Fibroblast of lung (primary cell): ENCODE results near the gene DUSP8. TPM values are rescaled to one million over a fixed set of nuclear protein-coding genes. Genes with fewer than 3 reads are reported as not detected.
"Not testable (repeated sequence)": the region's sequence is repeated elsewhere in the genome, so short reads cannot be mapped to it uniquely, and the experiment has no call there.

Source experiments
- DNase-seq, 2 donors: peaks; one replicate each; pipeline versions ENCODE4 v3.0.0 to v3.0.0-alpha.2; 2010; ENCODE audit warnings: low read depth in 2 of 2
- H2AFZ ChIP-seq: 2 replicates; pipeline ENCODE4 v1.5.1; 2012; ENCODE audit warnings: low read length, control low read depth, inconsistent platforms
- H3K27ac ChIP-seq: 2 replicates; pipeline ENCODE4 v1.5.1; 2011; ENCODE audit warnings: low read length, control low read depth; ENCODE audit not compliant: insufficient read depth
- H3K27me3 ChIP-seq: 2 replicates; pipeline ENCODE4 v1.5.1; 2011; ENCODE audit warnings: mild to moderate bottlenecking, low read length; ENCODE audit not compliant: control insufficient read depth, insufficient read depth
- H3K36me3 ChIP-seq: 2 replicates; pipeline ENCODE4 v1.5.1; 2011; ENCODE audit warnings: low read length; ENCODE audit not compliant: control insufficient read depth, insufficient read depth
- H3K4me1 ChIP-seq: 2 replicates; pipeline ENCODE4 v1.5.1; 2011; ENCODE audit warnings: low read length; ENCODE audit not compliant: control insufficient read depth, insufficient read depth; ENCODE audit errors: extremely low read depth
- H3K4me2 ChIP-seq: 2 replicates; pipeline ENCODE4 v1.5.1; 2011; ENCODE audit warnings: low read length, control low read depth; ENCODE audit not compliant: insufficient read depth; ENCODE audit errors: extremely low read depth
- H3K4me3 ChIP-seq, 4 experiments: fragments of 200-600 bp in 1 of 4; sonication (generic) in 1 of 4; replicated peaks in 1 of 4; 2 replicates each; pipeline ENCODE4 v1.5.1; 2011 to 2016; ENCODE audit warnings: low read length in 4 of 4, low read depth in 3 of 4, mild to moderate bottlenecking in 3 of 4, control low read depth in 2 of 4, inconsistent platforms in 1 of 4, mixed read lengths in 1 of 4; ENCODE audit not compliant: insufficient read depth in 1 of 4; ENCODE audit errors: control extremely low read depth in 1 of 4
- H3K79me2 ChIP-seq: 2 replicates; pipeline ENCODE4 v1.5.1; 2012; ENCODE audit warnings: mild to moderate bottlenecking, low read length, inconsistent platforms; ENCODE audit not compliant: control insufficient read depth, insufficient read depth
- H3K9ac ChIP-seq: 2 replicates; pipeline ENCODE4 v1.5.1; 2011; ENCODE audit warnings: mild to moderate bottlenecking, low read length, control low read depth; ENCODE audit not compliant: insufficient read depth
- H3K9me3 ChIP-seq: 2 replicates; pipeline ENCODE4 v1.5.1; 2012; ENCODE audit warnings: low read depth, low read length; ENCODE audit not compliant: control insufficient read depth, insufficient read depth
- H4K20me1 ChIP-seq: 2 replicates; pipeline ENCODE4 v1.5.1; 2011; ENCODE audit warnings: low read length; ENCODE audit not compliant: control insufficient read depth, insufficient read depth; ENCODE audit errors: extremely low read depth
- CTCF ChIP-seq, 2 donors: IDR thresholded peaks in 1 of 2; conservative IDR thresholded peaks in 1 of 2; 1 replicate in 1 of 2; 2 replicates in 1 of 2; pipeline ENCODE4 v1.5.1; 2011 to 2012; ENCODE audit warnings: low read length in 2 of 2, control low read depth in 1 of 2, inconsistent platforms in 1 of 2, low read depth in 1 of 2, mild to moderate bottlenecking in 1 of 2
- EZH2 ChIP-seq: IDR thresholded peaks from 2 replicates; pipeline ENCODE4 v1.5.1; 2012; ENCODE audit warnings: low read length, control low read depth, mild to moderate bottlenecking; ENCODE audit errors: missing control alignments
- polyA plus RNA-seq, 2 donors: library from polyadenylated mRNA; depleted of rRNA in 1 of 2; stranded (reverse) in 1 of 2; unstranded in 1 of 2; fragments of >200 nt; gene quantifications; 2 replicates each; pipeline ENCODE4 v1.2.1, GENCODE V29; 2011 to 2012; ENCODE audit warnings: missing spikeins in 1 of 2
- total RNA-seq: library from RNA; depleted of rRNA; stranded (reverse); fragments of >200 nt; gene quantifications from 2 replicates; pipeline ENCODE4 v1.2.1, GENCODE V29; 2014

The DUSP8 gene
- total and polyA plus RNA-seq, 2 donors (not counting 1 experiment from before 2014, with no cell fraction given) = 0.62 to 0.66 TPM

- TF ChIP-seq CTCF (conservative IDR thresholded peaks at IDR 0.05 in 1 of 2, IDR thresholded peaks at IDR 0.05 in 1 of 2; ENCODE audit: low read depth in 1 of 2, low read length in 2 of 2) (no peak), EZH2 (no peak)
- no peak overlapping the region for H3K9ac ChIP-seq
- H3K27ac ChIP-seq = no peak overlapping the region
- H3K4me1 ChIP-seq = no peaks in the 10 kb centered on the region
- no peaks in the 10 kb centered on the region for H3K9me3 ChIP-seq
- no peaks in the 10 kb centered on the region for H4K20me1 ChIP-seq
- H3K36me3 ChIP-seq = no peaks in the 10 kb centered on the region
- DNase-seq = no peak
- H3K4me2 ChIP-seq = no peak overlapping the region
- no peak overlapping the region for H2AFZ ChIP-seq
- H3K4me3 ChIP-seq = no peak overlapping the region
- peaks cover 3% of the 10 kb centered on the region for H3K27me3 ChIP-seq
- H3K79me2 ChIP-seq = no peaks in the 10 kb centered on the region
These were observed 28.6 kb upstream of the DUSP8 start for GRCh38 chr11:1600626-1601025.

- H4K20me1 ChIP-seq = no peaks in the 10 kb centered on the region
- no peak overlapping the region for H3K4me3 ChIP-seq
- H3K27me3 ChIP-seq = peaks cover 3% of the 10 kb centered on the region
- H3K9me3 ChIP-seq = no peaks in the 10 kb centered on the region
- no peak overlapping the region for H2AFZ ChIP-seq
- no peak overlapping the region for H3K9ac ChIP-seq
- no peak for TF ChIP-seq EZH2
- TF ChIP-seq CTCF (conservative IDR thresholded peaks at IDR 0.05 in 1 of 2, IDR thresholded peaks at IDR 0.05 in 1 of 2; ENCODE audit: low read depth in 1 of 2, low read length in 2 of 2) = no peak
- H3K4me1 ChIP-seq = no peaks in the 10 kb centered on the region
- no peaks in the 10 kb centered on the region for H3K36me3 ChIP-seq
- no peak for DNase-seq
- no peaks in the 10 kb centered on the region for H3K79me2 ChIP-seq
- no peak overlapping the region for H3K4me2 ChIP-seq
- no peak overlapping the region for H3K27ac ChIP-seq
These were observed 26.7 kb upstream of the DUSP8 start for GRCh38 chr11:1598816-1599215.

- H3K27ac ChIP-seq, H2AFZ ChIP-seq, DNase-seq, H3K9ac ChIP-seq, H3K4me2 ChIP-seq, H3K79me2 ChIP-seq, H4K20me1 ChIP-seq, H3K36me3 ChIP-seq, H3K4me1 ChIP-seq, H3K9me3 ChIP-seq, H3K4me3 ChIP-seq, H3K27me3 ChIP-seq: not testable (repeated sequence)
These were observed 26.3 kb upstream of the DUSP8 start for GRCh38 chr11:1598406-1598805.
